Large intestine (tissue), 3 donors: ENCODE measurements around the gene PCGF5. TPM values are rescaled to one million over a fixed set of nuclear protein-coding genes. Genes with fewer than 3 reads are reported as not detected.
"Not testable (repeated sequence)": the region's sequence is repeated elsewhere in the genome, so short reads cannot be mapped to it uniquely, and the experiment has no call there.

Source experiments
- DNase-seq, 2 donors: peaks; one replicate each; pipeline versions ENCODE4 v3.0.0 to v3.0.0-alpha.2; 2013
- H3K27ac ChIP-seq: one replicate; pipeline ENCODE4 v1.5.1; 2013; ENCODE audit warnings: low read length
- H3K27me3 ChIP-seq: 2 replicates; pipeline ENCODE4 v1.6.1; 2013; ENCODE audit warnings: low read length; ENCODE audit not compliant: control insufficient read depth, insufficient read depth
- H3K36me3 ChIP-seq: 2 replicates; pipeline ENCODE4 v1.6.1; 2013; ENCODE audit warnings: low read length; ENCODE audit not compliant: control insufficient read depth, insufficient read depth
- H3K4me1 ChIP-seq: one replicate; pipeline ENCODE4 v1.6.1; 2013; ENCODE audit warnings: low read length; ENCODE audit not compliant: control insufficient read depth, insufficient read depth
- H3K4me3 ChIP-seq: one replicate; pipeline ENCODE4 v1.5.1; 2013; ENCODE audit warnings: low read length
- H3K9me3 ChIP-seq: one replicate; pipeline ENCODE4 v1.6.1; 2013; ENCODE audit warnings: mild to moderate bottlenecking, low read depth, low read length, moderate library complexity; ENCODE audit not compliant: control insufficient read depth
- WGBS: methylation state at CpG from one replicate; pipeline ENCODE4 v1.1.5; 2013; ENCODE audit warnings: low lambda C conversion rate; ENCODE audit not compliant: insufficient coverage; 5-methylcytosine and 5-hydroxymethylcytosine counted together
- polyA plus RNA-seq: library from polyadenylated mRNA; unstranded; fragments of 120-200 nt; gene quantifications from one replicate; pipeline ENCODE4 v1.2.1, GENCODE V29; 2013

Gene PCGF5
- polyA plus RNA-seq, 1 donor = 57.9 TPM

- WGBS = no CpG with 5 or more reads among the region's 1 CpG
- no peak for DNase-seq
- H3K9me3 ChIP-seq = no peaks in the 10 kb centered on the region
- no peaks in the 10 kb centered on the region for H3K4me1 ChIP-seq
- no peaks in the 10 kb centered on the region for H3K27me3 ChIP-seq
- H3K36me3 ChIP-seq = peaks cover 2% of the 10 kb centered on the region
- no peak overlapping the region for H3K4me3 ChIP-seq
- no peak overlapping the region for H3K27ac ChIP-seq
Measured at GRCh38 chr10:91238191-91238590, 17.7 kb downstream of the PCGF5 start.

DNA sequence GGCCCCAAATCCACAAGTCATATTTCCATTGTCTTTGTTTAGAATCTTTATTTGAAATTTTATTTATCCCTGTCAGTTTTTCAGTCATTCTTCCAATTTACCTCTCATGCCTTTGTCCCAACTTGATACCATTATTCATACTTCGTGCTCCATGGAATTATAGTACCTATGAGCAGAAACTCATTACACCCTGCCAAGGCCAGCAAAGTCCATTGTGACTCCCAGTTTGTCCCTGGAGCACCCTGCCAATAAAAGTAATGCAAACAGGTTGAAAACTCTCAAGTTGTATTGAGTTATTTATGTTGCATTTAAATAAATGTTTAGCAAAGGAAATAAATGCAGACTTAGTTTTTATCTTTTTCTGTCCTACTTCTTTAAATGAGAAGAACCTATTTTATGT is 19.3 kb downstream of the PCGF5 start:
- no peak overlapping the region for H3K27ac ChIP-seq
- no peaks in the 10 kb centered on the region for H3K27me3 ChIP-seq
- no peaks in the 10 kb centered on the region for H3K9me3 ChIP-seq
- H3K4me3 ChIP-seq = no peak overlapping the region
- DNase-seq = no peak
- no peaks in the 10 kb centered on the region for H3K4me1 ChIP-seq
- H3K36me3 ChIP-seq = peaks cover 2% of the 10 kb centered on the region
- no CpG with 5 or more reads among the region's 1 CpG for WGBS

GRCh38 chr10:91242940-91243339 is 22.5 kb downstream of the PCGF5 start:
- no peak for DNase-seq
- no CpG with 5 or more reads among the region's 2 CpGs for WGBS
- Histone ChIP-seq H3K36me3 (peaks cover 2% of the 10 kb centered on the region), H3K9me3 (no peaks in the 10 kb centered on the region), H3K4me1 (no peaks in the 10 kb centered on the region), H3K27me3 (no peaks in the 10 kb centered on the region), H3K4me3 (no peak overlapping the region), H3K27ac (no peak overlapping the region)

DNA sequence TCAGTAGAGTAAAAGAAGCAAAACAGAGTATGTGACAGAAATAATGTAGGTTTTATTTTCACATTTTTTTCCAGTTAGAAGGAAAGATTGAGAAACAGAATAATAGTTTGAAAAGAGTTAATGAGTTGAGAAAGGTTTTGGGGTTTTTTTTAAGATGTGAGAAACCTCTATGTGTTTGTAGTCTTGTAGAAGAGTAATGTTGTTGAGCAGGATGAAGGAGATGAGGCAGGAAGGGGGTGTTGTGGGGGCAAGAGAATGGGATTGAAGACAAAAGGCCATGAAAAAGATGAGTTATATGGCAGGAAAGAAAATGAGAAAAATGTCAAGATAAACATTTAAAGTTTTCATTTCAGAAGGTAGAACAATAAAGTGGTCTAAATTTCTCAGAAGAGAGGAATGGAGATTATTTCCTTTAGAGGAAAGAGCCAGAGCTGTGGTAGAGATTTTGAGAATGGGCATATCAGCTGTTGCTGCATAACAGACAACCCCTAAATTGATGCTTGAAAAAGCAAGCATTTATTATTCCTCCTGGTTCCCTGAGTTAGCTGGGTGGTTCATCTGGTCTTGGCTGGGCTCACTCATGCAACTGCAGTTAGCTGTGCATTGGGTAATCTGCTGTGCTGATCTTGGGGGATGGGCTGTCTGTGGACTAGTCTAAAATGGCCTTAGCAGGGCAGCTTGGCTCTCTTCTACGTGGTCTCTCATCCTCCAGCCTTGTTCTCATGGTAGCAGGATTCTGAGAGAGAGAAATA is 27.1 kb downstream of the PCGF5 start:
- Histone ChIP-seq H3K4me1 (no peaks in the 10 kb centered on the region), H3K27ac (no peak overlapping the region), H3K36me3 (no peaks in the 10 kb centered on the region), H3K4me3 (no peak overlapping the region), H3K27me3 (no peaks in the 10 kb centered on the region), H3K9me3 (no peaks in the 10 kb centered on the region)
- DNase-seq = no peak
- WGBS = no CpG with 5 or more reads among the region's 1 CpG

DNA sequence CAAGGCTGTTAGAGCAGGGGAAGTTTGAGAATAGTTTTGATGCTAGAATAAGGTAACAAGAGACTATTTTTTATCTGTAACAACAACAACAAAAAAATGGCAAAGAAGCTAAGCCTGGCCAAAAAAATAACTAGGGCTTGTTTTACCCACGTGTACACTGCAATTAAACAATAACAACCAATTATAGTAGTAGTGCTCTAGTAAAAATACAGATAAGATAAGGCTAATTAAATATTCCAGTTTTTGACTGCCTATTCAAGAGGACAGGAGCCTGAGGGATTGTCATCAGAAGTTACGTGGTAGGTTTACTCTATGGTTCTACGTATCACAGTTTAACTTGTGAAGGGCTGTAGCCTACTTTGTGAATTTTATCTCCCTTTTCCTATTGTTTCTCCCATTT is 29.2 kb downstream of the PCGF5 start:
- Histone ChIP-seq H3K36me3 (peaks cover 17% of the 10 kb centered on the region), H3K9me3 (peaks cover 1% of the 10 kb centered on the region)

DNA sequence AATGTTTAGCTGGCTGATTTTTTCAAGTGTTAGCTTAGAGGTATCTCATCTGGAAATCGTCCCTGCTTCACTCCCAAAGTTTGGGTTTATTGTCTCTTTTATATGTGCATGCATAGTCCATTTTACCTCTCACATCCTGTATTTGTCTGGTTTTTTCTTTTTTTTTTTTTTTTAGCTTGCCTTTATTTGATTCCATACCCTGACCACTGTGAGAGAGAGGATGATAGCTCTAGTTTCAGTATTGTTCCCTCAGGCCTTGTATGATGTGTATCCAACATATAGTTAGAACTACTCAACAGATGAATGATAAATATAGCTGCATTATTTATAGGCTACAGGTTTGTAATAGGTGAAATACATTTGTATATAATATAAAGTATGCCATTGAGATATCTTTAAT is 29.9 kb downstream of the PCGF5 start:
- H3K36me3 ChIP-seq = peaks cover 23% of the 10 kb centered on the region
- no peak overlapping the region for H3K27ac ChIP-seq
- 80% methylated on average over 1 of the region's 1 CpG for WGBS
- DNase-seq = no peak
- no peaks in the 10 kb centered on the region for H3K4me1 ChIP-seq
- no peak overlapping the region for H3K4me3 ChIP-seq
- H3K9me3 ChIP-seq = peaks cover 3% of the 10 kb centered on the region
- no peaks in the 10 kb centered on the region for H3K27me3 ChIP-seq

More for the DNA sequence above, 29.2 kb downstream of the PCGF5 start:
- no peak overlapping the region for H3K27ac ChIP-seq
- no peaks in the 10 kb centered on the region for H3K4me1 ChIP-seq
- no peak overlapping the region for H3K4me3 ChIP-seq
- no peaks in the 10 kb centered on the region for H3K27me3 ChIP-seq
- WGBS = 57% methylated on average over 2 of the region's 3 CpGs
- DNase-seq = no peak

- Histone ChIP-seq H3K4me1 (no peaks in the 10 kb centered on the region), H3K27ac (no peak overlapping the region), H3K27me3 (no peaks in the 10 kb centered on the region), H3K4me3 (no peak overlapping the region), H3K9me3 (peaks cover 3% of the 10 kb centered on the region), H3K36me3 (peaks cover 27% of the 10 kb centered on the region)
- peak; percentile 31 to 37 for DNase-seq
Measured at GRCh38 chr10:91251430-91252056, 31.1 kb downstream of the PCGF5 start.

- peaks cover 27% of the 10 kb centered on the region for H3K36me3 ChIP-seq
- 95% methylated on average over 4 of the region's 4 CpGs for WGBS
- H3K9me3 ChIP-seq = peaks cover 3% of the 10 kb centered on the region
- H3K4me3 ChIP-seq = no peak overlapping the region
- H3K4me1 ChIP-seq = no peaks in the 10 kb centered on the region
- no peaks in the 10 kb centered on the region for H3K27me3 ChIP-seq
- no peak for DNase-seq
- H3K27ac ChIP-seq = no peak overlapping the region
Measured at GRCh38 chr10:91253300-91253699, 32.8 kb downstream of the PCGF5 start.

- Histone ChIP-seq H3K27me3 (no peaks in the 10 kb centered on the region), H3K4me3 (no peak overlapping the region), H3K9me3 (peaks cover 3% of the 10 kb centered on the region), H3K4me1 (no peaks in the 10 kb centered on the region), H3K27ac (no peak overlapping the region), H3K36me3 (peaks cover 30% of the 10 kb centered on the region)
- no peak for DNase-seq
- WGBS = 72% methylated on average over 2 of the region's 3 CpGs
Measured at GRCh38 chr10:91257310-91257709, 36.8 kb downstream of the PCGF5 start.

DNA sequence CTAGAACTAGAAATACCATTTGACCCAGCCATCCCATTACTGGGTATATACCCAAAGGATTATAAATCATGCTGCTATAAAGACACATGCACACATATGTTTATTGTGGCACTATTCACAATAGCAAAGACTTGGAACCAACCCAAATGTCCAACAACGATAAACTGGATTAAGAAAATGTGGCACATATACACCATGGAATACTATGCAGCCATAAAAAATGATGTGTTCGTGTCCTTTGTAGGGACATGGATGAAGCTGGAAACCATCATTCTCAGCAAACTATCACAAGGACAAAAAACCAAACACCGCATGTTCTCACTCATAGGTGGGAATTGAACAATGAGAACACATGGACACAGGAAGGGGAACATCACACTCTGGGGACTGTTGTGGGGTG is 40.0 kb downstream of the PCGF5 start:
- not testable (repeated sequence) for H3K27ac ChIP-seq, H3K4me3 ChIP-seq, H3K27me3 ChIP-seq, H3K9me3 ChIP-seq, DNase-seq, H3K4me1 ChIP-seq
- peaks cover 13% of the 10 kb centered on the region for H3K36me3 ChIP-seq
- no CpG with 5 or more reads among the region's 3 CpGs for WGBS

DNA sequence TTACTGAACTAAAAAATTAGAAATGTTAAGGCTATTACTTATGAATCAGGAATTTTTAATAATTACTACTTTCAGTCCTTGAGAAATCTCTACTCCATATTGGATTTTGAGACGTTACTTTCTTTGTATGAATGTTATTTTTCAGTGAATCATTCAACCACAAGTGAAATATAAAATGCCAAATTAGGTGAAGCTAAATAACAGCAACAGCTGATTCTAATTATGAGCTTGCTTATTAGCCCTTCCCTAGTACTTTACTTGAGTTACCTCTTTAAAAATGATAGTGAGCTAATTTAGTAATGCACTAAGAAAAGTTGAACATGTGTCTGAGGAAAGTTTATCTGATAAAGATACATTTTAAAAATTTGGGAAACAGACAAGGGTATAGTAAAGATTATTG is 51.4 kb downstream of the PCGF5 start:
- no peaks in the 10 kb centered on the region for H3K9me3 ChIP-seq
- H3K27ac ChIP-seq = no peak overlapping the region
- H3K27me3 ChIP-seq = no peaks in the 10 kb centered on the region
- H3K4me1 ChIP-seq = no peaks in the 10 kb centered on the region
- 100% methylated on average over 1 of the region's 1 CpG for WGBS
- H3K36me3 ChIP-seq = peaks cover 6% of the 10 kb centered on the region
- no peak for DNase-seq
- H3K4me3 ChIP-seq = no peak overlapping the region
